ENCODE data around the gene GIMAP5.
A peak's percentile ranks its signal among the peaks of the same experiment; 100 is the strongest.
"Not testable (repeated sequence)": the region's sequence is repeated elsewhere in the genome, so short reads cannot be mapped to it uniquely, and the experiment has no call there.

The GIMAP5 gene

DNA sequence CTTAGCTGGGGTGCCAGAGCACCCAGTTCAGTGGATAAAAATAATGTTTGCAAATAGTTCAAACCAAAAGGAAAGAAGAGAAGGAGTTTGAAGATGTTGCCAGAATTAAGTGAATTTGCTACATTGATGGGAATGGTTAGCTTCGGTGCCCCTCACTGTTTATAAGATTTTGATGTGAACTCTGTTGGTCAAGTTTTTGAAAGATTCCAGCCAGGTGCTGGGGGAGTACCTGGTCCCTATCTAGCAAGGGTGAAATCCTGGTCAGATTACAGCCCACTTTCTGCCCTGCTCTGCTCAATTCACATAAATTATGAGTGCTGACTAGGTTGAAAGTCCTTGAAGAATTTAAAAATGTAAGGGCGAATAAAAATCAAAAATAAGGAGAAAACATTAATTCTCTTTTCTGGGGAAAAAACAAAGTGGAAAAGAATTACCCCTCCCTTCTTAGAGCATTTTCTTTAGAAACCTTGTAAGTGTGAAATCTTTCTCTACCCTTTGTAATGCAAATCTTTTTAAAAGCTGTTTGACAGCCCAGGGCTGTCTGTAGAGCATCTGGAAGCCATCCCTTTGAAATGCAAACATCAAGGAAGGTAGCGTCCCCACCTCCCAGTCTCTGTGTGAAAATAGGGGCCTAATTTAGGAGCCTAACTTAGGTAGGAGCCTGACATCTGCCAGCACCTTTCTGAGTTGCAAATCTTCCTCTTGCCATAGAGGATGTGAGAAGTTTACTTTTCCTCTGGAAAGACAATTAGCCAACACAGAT, 1.4 kb upstream of the GIMAP5 start:
- DNase-seq: no peak

DNA sequence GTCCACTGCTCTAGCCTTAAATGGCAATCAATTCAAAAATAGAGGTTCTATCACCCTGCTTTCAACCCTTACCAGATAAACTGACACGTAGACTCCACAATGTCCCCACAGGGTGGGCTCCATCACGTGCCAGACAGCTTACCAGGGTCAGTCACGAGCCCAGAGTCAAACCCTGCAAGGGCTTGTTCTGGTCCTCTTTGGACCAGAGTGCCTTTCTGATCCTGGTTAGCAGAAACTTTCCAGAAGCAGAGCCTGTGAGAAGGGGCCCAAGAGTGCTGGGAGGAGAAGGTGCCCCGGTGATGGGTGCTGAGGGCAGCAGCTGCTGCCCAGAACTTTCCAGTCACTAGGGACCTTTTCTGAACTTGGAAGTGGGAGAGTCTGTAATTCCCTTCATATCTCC, 354 bp upstream of the GIMAP5 start:
- DNase-seq: no peak

DNA sequence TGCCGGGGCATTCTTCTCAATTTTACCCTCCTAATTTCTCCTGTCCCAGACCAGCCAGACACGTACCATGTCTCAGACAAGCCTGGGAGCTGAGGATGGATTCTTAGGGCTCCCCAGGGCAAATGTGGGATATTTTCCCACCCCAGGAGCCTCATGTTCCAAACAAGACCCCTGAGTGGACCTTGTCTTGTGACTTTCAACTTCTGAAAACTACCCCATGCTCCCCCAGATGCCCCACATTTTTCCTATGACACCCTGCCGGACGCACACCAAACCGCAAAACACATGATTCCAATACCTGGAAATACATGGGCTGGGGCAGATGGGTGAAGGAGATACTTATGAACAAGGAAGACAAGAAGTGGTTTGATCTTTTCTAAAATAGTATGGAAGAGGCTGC, 874 bp downstream of the GIMAP5 start:
- no peak for DNase-seq

DNA sequence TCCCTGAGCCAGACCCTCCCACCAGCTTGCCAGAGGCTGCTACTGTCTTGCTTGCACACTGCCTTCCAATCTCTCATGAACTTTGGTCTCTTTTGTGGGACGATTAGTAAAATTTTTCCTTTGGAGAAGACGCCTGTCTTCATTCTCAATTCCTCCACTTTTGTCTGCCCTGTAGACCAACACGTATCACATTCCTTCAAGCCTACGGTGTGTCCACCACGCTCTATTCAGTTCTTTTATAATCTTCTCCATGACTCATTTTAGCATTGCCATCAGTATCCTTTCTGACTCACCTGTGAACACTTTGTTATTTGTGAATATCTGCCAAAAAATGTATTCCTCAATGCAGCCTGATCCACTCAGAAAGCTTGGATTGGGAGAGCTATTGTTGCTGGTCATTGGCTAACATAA, 1.4 kb downstream of the GIMAP5 start:
- DNase-seq: no peak

DNA sequence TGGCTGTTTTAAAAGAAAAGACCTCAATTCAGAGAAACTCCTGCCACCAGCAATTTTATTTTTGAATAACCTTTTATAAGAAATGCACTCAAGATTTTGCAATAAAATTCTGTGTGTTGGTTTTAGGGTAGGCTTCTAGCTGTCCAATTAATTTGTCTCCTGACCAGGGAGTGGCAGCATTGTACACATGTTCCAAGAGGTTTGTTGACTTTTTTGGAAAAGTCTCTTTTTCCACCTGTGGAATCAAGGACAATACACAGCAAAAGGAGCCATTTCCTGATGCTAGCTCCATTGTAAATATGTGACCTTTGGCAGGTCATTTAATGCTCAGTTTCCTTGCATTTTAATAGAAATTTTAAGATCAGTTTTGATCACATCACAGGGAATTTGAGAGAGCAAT, 1.8 kb downstream of the GIMAP5 start:
- DNase-seq: no peak

DNA sequence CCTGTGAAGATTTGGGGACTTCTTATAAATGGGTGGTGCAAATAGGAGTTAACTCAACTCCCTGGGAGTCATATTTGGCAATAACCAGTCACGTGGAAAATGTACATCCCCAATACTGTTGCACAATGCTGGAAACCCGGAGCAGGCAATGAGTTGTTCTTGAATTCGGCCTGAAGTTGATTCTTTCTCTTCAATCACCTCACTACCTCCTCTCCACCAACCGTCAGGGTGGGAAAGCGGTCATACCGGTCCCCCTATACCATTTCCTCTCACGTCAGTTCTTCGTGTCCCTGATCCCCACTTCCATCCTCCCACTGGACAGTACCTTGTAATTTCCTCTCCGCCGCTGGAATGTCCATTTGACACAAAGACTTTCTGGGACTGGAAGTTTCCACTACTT, 2.8 kb downstream of the GIMAP5 start:
- no peak for DNase-seq

DNA sequence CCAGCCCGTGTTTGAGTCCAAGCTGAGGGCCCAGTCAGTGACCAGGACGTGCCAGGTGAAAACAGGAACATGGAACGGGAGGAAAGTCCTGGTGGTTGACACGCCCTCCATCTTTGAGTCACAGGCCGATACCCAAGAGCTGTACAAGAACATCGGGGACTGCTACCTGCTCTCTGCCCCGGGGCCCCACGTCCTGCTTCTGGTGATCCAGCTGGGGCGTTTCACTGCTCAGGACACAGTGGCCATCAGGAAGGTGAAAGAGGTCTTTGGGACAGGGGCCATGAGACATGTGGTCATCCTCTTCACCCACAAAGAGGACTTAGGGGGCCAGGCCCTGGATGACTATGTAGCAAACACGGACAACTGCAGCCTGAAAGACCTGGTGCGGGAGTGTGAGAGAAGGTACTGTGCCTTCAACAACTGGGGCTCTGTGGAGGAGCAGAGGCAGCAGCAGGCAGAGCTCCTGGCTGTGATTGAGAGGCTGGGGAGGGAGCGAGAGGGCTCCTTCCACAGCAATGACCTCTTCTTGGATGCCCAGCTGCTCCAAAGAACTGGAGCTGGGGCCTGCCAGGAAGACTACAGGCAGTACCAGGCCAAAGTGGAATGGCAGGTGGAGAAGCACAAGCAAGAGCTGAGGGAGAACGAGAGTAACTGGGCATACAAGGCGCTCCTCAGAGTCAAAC, 5.2 kb downstream of the GIMAP5 start:
- DNase-seq: no peak

DNA sequence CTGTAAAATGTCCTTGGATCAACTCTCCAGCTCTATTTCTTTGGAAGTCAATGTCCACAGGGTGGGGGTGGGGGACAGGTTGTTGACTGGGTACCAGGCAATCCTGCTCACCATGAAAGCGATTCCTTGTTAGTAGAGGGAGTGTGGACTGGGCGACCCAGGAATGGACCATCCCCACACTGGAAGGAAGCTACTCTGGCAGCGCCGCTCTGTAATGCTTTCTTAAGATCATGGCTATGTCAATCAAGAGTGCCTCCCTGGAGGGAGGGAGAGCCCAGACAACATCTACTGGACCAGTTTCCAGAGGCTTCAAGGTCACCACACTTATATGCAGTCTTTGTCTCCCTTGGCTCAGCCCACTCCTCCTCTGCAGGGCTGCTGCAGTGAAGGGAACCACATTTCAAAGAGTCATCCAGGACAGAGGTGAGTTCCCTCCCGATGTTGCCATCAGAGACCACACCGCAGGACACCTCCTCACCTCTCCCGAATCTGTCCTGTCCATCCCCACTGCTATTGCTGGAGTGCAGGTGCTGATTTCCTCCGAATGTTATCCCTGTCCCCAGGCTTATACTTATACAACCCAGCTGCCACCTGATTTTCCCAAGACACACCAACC, 6.9 kb downstream of the GIMAP5 start:
- DNase-seq: no peak

DNA sequence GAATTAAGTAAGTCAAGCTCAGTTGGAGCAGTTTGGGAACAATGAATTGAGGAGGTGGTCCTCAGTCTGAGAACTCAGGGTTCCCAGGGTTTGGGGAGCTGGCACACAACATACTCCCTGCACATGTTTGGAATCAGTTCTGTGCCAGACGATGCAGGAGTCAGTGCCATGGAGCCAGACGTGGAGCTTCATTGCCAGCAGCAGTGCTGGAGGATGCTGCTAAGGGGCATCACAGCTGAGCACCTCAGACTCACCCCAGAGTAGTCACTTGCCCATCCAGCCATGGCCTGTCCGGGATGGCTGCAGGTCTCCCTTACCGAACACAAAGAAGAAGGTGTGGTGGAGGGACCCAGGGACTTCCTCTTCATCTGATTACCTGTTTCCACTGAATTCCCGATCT, 7.9 kb downstream of the GIMAP5 start:
- no peak for DNase-seq

DNA sequence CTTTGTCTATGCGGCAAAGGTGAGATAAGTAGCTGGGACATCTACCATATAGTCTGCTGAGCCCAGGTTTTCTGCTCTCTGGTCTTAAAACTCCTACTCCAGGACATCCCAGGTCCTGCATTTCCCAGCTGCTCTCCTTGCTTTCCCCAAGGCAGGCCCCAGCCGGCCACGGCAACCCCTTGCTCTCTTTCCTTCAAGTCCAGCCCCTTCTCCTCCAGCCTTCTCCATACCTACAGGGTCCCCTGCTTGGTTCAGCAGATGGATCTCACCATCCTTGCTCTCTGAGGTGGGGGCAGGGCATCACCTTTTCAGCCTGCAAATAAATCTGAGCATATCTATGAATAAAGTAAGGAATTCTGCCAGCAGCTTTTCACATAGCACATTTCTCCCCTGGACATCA, 8.7 kb downstream of the GIMAP5 start:
- DNase-seq: no peak

DNA sequence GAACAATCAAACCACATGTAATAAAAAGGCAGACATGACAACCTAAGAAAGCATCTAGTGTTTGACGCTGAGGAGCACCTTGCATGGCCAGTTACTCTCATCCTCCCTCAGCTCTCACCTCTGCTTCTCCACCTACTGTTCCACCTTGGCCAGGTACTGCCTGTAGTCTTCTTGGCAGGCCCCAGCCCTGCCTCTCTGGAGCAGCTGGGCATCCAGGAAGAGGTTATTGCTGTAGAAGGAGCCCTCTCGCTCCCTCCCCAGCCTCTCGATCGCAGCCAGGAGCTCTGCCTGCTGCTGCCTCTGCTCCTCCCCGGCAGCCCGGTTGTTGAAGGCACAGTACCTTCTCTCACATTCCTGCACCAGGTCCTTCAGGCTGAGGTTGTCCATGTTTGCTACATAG, 9.7 kb downstream of the GIMAP5 start:
- DNase-seq: no peak

DNA sequence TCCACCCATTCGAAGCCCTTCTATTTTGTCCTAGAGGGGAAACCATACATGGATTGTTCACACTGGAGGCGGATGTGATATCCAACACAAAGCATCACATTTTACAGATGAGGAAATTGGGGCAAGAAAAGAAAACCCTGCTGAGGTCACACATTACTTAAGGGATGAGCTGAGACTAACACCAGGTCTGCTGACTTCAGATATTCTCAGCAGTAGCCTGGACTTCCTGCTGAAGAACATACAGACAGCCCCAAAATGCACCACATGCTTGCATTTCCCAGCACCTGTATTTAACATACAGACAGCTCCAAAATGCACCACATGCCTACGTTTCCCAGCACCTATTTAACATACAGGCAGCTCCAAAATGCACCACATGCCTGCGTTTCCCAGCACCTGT, 11.2 kb downstream of the GIMAP5 start:
- DNase-seq: no peak

DNA sequence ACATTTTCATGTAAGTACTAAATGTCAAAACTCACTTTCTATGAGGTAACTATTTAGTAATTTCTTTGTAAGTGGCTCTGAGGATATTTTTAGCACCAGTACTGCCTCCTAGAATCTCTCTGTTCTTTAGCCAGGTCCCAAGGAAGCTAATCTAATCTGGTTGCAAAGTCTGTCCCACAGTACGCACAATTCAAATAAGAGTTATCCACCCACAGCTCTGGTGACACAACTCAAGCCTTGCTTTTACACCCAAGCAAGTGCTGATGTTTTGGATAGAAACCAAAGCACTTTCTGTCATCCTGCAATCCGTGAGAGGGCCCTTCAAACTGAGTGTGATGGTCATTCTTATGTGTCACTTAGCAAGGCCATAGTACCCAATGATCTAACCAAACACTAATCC, 14.5 kb downstream of the GIMAP5 start:
- DNase-seq: no peak

DNA sequence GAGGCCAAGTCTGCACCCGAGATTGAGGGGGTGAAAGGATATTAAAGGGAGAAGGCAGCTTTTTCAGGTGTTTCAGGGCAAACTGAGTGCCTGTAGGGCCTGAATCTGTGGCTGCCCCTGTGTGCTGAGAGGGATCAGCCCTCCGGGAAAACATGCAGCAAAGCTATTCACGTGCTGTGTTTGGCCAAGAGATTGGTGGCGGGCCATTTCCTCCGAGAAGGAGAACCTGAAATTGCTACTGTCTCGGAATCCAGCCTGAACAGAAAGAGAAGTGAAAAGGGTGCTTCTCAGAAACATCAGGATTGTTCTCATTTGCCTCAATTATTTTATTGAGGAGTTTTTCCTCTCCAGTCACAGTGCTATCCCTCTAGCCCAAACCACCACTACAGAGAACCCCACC, 16.0 kb downstream of the GIMAP5 start:
- DNase-seq: no peak

DNA sequence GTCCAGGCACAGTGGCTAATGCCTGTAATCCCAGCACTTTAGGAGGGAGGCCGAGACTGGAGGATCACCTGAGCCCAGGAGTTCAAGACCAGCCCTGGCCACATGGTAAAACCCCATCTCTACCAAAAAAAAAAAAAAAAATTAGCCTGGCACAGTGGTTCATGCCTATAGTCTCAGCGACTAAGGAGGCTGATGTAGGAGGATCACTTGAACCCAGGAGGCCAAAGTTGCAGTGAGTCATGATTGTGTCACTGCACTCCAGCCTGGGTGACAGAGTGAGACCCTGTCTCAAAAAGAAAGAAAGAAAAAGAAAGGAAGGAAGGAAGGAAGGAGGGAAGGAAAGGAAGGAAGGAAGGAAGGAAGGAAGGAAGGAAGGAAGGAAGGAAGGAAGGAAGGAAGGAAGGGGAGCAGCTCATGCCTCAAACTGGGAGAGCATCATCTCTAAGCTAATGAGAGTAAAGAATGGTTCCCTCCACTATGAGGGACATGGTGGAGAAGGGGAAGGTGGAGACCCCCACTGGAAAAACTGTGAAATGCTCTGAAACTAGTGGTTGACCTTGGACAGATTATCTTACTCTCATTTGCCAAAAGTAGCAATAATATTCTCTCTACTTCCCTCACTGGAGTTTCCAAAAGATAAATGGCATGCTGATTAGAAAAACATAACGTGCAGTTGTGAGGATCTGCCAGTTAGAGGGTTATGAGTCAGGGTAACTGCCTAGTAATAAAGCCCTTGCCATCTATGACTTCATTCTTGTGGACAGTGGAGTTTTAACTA, 16.8 kb downstream of the GIMAP5 start:
- DNase-seq: peak; percentile 20

DNA sequence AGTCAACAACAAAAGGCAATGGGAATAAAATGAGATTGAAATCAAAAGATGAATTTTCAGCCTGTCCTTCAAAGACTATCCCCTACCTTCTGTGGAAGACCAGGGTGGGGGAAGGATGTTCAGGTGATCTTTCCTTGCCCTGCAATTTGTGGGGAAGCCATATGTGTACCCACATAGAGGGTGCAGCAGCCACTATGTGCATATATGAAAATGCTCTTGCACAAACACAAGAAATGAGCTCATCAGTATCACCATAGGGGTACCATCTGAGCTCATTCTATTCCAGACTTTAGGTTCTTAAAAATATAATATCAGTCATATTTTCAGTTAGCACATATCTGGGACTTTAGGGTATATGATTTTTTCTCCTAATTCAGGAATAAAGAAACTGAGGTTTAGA, 17.7 kb downstream of the GIMAP5 start:
- no peak for DNase-seq

DNA sequence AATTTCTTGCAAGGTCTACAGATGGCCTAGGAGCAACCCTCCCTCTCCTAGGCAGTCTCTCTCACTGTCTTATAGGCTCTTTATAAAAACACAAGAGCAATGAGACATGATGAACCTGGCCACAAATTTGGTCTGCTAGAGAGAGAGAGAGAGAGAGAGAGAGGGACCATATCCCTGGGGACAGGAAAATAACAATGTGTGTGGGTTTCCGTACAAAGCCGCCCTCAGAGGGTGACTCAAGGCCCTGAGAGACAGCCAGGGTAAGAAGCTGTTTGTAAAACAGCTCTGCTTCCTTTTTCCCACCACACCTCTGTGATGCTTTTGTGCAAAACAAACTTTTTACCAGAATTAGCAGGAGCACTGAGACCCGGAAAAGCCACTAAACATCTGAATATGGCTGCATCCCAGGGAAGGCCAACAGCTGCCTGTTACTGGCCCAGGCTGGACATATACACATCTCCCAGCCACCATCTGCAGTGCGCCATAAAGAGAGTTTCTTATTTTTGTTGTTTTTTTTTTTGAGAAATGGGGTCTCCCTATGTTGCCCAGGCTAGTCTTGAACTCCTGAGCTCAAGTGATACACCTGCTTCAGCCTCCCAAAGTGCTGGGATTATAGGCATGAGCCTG, 18.4 kb downstream of the GIMAP5 start:
- no peak for DNase-seq

DNA sequence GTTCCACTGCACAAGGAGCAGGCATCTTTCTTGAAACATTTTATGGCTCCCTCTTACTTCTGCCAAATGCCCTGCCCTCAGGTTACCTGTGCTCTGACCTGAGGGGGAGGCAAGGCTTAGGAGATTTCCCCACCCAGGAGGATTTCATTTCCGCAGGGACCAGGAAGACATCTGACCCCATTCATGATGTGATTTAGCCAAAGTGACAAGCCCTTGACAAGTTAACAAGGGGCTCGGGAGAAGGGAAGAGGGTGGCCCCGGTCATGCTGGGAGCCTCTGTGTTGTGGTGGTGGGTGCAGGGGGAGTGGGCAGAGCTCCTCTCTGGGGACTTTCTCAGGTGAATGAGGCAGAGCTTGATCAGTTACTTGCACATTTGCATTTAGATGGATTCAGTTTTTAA, 18.9 kb downstream of the GIMAP5 start:
- DNase-seq: no peak

DNA sequence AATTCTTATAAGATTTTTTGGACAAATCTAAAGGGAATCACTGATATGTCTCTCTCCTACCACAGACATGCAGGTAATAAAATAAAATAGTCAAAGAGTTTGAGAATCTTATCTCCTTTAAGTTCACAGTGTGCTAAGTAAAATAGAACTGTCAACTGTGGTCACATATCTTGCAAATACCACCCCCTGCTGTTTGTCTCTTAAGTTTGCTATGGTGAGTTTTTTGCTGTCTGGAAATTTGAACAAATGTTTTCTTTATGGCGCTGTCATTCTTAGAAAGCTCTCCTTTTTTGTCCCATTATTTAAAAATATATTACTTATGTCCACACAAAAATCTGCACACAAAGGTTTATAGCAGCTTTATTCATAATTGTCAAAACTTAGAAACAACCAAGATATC, 19.6 kb downstream of the GIMAP5 start:
- DNase-seq: no peak

DNA sequence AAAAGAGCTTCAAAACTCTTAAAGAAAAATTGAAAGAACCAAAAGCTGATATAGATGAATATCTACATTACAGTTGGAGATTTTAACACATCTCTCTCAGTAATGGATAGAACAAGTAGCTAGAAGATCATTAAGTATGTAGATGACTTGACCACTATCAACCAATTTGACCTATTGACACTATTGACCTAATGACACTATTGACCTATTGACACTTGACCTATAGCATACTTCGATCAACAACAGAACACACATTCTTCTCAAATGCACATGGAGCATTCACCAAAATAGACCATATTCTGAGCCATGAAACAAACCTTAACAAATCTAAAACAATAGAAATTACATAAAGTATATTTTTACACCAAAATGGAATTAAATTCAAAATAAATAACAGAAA, 22.3 kb downstream of the GIMAP5 start:
- no peak for DNase-seq

DNA sequence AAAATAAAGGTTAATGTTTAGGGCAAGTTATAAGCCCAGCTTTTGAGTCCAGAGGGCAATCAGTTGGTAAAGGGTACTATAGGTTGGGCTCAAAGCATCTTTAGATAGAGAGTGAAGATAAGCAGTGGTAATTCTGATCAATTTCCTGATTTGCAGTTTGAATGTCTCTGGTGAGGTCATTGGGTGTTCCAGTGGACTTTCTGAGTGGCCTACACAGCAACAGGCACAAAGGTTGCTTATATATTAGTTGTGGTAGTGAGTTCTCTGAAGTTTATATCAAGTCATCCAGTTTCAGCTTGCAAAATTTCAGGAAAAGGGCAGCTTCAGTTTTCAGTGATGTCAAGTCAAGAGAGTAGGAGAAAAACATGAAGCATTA, 29.1 kb downstream of the GIMAP5 start:
- DNase-seq: no peak

DNA sequence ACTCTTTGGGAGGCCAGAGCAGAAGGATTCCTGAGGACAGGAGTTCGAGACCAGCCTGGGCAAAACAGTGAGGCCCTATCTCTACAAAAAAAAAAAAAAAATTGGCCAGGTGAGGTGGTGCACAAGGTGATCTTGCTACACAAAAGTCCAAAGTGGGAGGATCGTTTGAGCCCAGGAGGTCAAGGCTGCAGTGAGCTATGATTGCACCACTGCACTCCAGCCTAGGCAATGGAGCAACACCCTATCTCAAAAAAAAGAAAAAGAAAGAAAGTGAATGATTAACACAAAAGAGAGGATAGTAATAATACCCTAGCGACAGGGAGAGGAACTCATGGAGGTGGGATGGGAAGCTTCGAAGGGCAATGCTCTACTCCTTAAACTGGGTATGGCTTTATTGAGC, 32.5 kb downstream of the GIMAP5 start:
- no peak for DNase-seq

DNA sequence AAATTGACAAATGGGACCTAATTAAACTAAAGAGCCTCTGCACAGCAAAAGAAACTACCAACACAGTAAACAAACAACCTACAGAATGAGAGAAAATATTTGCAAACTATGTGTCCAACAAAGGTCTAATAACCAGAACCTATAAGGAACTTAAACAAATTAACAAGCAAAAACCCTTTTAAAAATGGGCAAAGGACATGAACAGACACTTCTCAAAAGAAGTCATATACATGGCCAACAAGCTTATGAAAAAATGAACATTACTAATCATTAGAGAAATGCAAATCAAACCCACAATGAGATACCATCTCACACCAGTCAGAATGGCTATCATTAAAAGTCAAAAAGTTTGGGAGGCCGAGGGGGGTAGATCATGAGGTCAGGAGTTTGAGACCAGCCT, 36.9 kb downstream of the GIMAP5 start:
- DNase-seq: not testable (repeated sequence)

Measured in NCI-H1092 (cell line).